Adrenal gland (tissue), 5 donors: ENCODE data around the gene HNRNPUL1.

Experiments used
- CTCF ChIP-seq, 6 experiments: fragments of 450-650 bp in 4 of 6; fragments of 200-600 bp in 2 of 6; sonication (generic) in 1 of 6; IDR thresholded peaks; 1 replicate in 5 of 6; 2 replicates in 1 of 6; pipeline versions ENCODE4 v1.5.1 to v1.8.0; 2016 to 2021; ENCODE audit warnings: antibody characterized with exemption in 6 of 6, mild to moderate bottlenecking in 2 of 6, moderate library complexity in 1 of 6
- POLR2A ChIP-seq, 2 donors: fragments of 450-650 bp; IDR thresholded peaks; one replicate each; pipeline ENCODE4 v1.6.1; 2017; ENCODE audit warnings: antibody characterized with exemption in 2 of 2, mild to moderate bottlenecking in 2 of 2, moderate library complexity in 1 of 2
- donor health status: DM: no; HTN: no; CAD: no.

- TF ChIP-seq CTCF (IDR thresholded peaks at IDR 0.05): no peak
- no peak for TF ChIP-seq POLR2A (IDR thresholded peaks at IDR 0.05)
These were observed 67.8 kb downstream of the HNRNPUL1 start for GRCh38 chr19:41332000-41332399.
